K562 (cell line): ENCODE data around the gene LLGL1. TPM values are rescaled to one million over a fixed set of nuclear protein-coding genes. Genes with fewer than 3 reads are reported as not detected.

ENCODE experiments used
- ATF4 ChIP-seq: fragments of 450-650 bp; formaldehyde crosslinking; IDR thresholded peaks from 2 replicates; pipeline ENCODE4 v1.4.0; 2022; ENCODE audit warnings: mild to moderate bottlenecking, moderate library complexity
- BMI1 ChIP-seq: fragments of 150-350 bp; IDR thresholded peaks from 2 replicates; pipeline ENCODE4 v1.6.1; 2014; ENCODE audit warnings: low read length
- CLOCK ChIP-seq: fragments of 250-450 bp; sonication (Bioruptor Pico); IDR thresholded peaks from 2 replicates; pipeline ENCODE4 v1.4.0; 2020; ENCODE audit warnings: mild to moderate bottlenecking, moderate library complexity, borderline replicate concordance
- CTCF ChIP-seq, 3 experiments: IDR thresholded peaks in 2 of 3; conservative IDR thresholded peaks in 1 of 3; 2 replicates each; pipeline ENCODE4 v1.5.1; 2011 to 2012; ENCODE audit warnings: low read length in 3 of 3, mild to moderate bottlenecking in 3 of 3, control low read depth in 2 of 3, improper control_type of control experiment in 1 of 3, inconsistent platforms in 1 of 3, low read depth in 1 of 3, mixed read lengths in 1 of 3, moderate library complexity in 1 of 3; ENCODE audit not compliant: insufficient read depth in 2 of 3
- KAT7 ChIP-seq: sonication (generic); formaldehyde crosslinking; IDR thresholded peaks from 2 replicates; pipeline ENCODE4 v1.8.0; 2022; ENCODE audit warnings: missing genetic modification reagents, mild to moderate bottlenecking, borderline replicate concordance
- PATZ1 ChIP-seq: fragments of 250-450 bp; sonication (Bioruptor Pico); IDR thresholded peaks from 2 replicates; pipeline ENCODE4 v1.5.0; 2020; ENCODE audit warnings: mild to moderate bottlenecking, borderline replicate concordance
- TEAD1 ChIP-seq, 2 experiments: fragments of 450-650 bp in 1 of 2; sonication (generic) in 1 of 2; formaldehyde crosslinking; IDR thresholded peaks; 2 replicates each; pipeline versions ENCODE4 v1.4.0 to v1.8.0; 2020 to 2022; ENCODE audit warnings: mild to moderate bottlenecking in 2 of 2, missing genetic modification reagents in 1 of 2
- ZBTB26 ChIP-seq: fragments of 450-650 bp; formaldehyde crosslinking; IDR thresholded peaks from 2 replicates; pipeline ENCODE4 v1.4.0; 2022; ENCODE audit warnings: missing genetic modification characterization
- ZBTB33 ChIP-seq: sonication (generic); formaldehyde crosslinking; IDR thresholded peaks from 2 replicates; pipeline ENCODE4 v1.8.1; 2023; ENCODE audit warnings: mild to moderate bottlenecking, missing genetic modification reagents
- polyA plus RNA-seq, 8 experiments: library from polyadenylated mRNA; depleted of rRNA in 4 of 8; stranded (reverse) in 5 of 8; unstranded in 3 of 8; fragments of >200 nt; fragmentation: Nextera tagmentation in 2 of 8; fragmentation: Illumina TruSeq in 1 of 8; extraction: Ambion mirVana in 2 of 8; extraction: Trizol in 1 of 8; gene quantifications; 2 replicates each; pipeline versions ENCODE4 v1.2.1 to v1.2.3, GENCODE V29; 2011 to 2014; ENCODE audit warnings: inconsistent platforms in 1 of 8, missing spikeins in 1 of 8
- total RNA-seq, 7 experiments: library from RNA; depleted of rRNA in 6 of 7; stranded (reverse); fragments of >200 nt in 6 of 7; fragmentation: Illumina TruSeq in 2 of 7; extraction: Trizol in 2 of 7; gene quantifications; 2 replicates each; pipeline versions ENCODE4 v1.2.1 to v1.2.3, GENCODE V29; 2011 to 2021; ENCODE audit warnings: low replicate concordance in 1 of 7

The LLGL1 gene
- total and polyA plus RNA-seq, 9 of the 15 experiments (the other 6 are each of a cell fraction or from before 2014, with no cell fraction given), result 0.11 to 12.9 (median 5.3) TPM; not detected in 1

GRCh38 chr17:18183334-18184142, 41.9 kb upstream of the LLGL1 start, which contains the start of gene ALKBH5 (continued):
- TF ChIP-seq CTCF (IDR thresholded peaks at IDR 0.05 in 2 of 3, conservative IDR thresholded peaks at IDR 0.05 in 1 of 3; ENCODE audit: insufficient read depth in 2 of 3, low read depth in 1 of 3, low read length in 3 of 3) (peak; percentile 21 to 50 (median 48); a peak in 4 of 6 replicates), ZBTB26 (CRISPR knock-in tag) (no peak), TEAD1 (CRISPR knock-in tag; IDR thresholded peaks at IDR 0.05) (no peak), ZBTB33 (no peak), KAT7 (no peak), PATZ1 (CRISPR knock-in tag) (no peak), CLOCK (CRISPR knock-in tag) (no peak), ATF4 (CRISPR knock-in tag) (no peak), BMI1 (peak; percentile 69)
